Aorta (tissue), 5 donors: ENCODE results near the gene PTGDS. TPM values are rescaled to one million over a fixed set of nuclear protein-coding genes. Genes with fewer than 3 reads are reported as not detected.

Experiments
- ATAC-seq: fragments of 200-7000 bp; cut with Tn5 transposase; one replicate; pipeline ENCODE4 v1.9.1; 2022; ENCODE audit warnings: moderate library complexity; ENCODE audit not compliant: low FRiP score
- DNase-seq, 2 donors: peaks; one replicate each; pipeline ENCODE4 v3.0.0-alpha.2; 2020
- H3K27ac ChIP-seq, 2 donors: one replicate each; pipeline ENCODE4 v1.5.1; 2013; ENCODE audit warnings: low read length in 2 of 2, mild to moderate bottlenecking in 2 of 2, moderate library complexity in 2 of 2, control low read depth in 1 of 2, inconsistent platforms in 1 of 2, low read depth in 1 of 2
- H3K27me3 ChIP-seq, 2 donors: one replicate each; pipeline ENCODE4 v1.6.1; 2013; ENCODE audit warnings: control low read depth in 1 of 2, low read length in 1 of 2, mild to moderate bottlenecking in 1 of 2, moderate library complexity in 1 of 2; ENCODE audit not compliant: insufficient read depth in 2 of 2, control insufficient read depth in 1 of 2
- H3K36me3 ChIP-seq, 2 donors: one replicate each; pipeline ENCODE4 v1.6.1; 2013; ENCODE audit warnings: control low read depth in 1 of 2, low read length in 1 of 2, mild to moderate bottlenecking in 1 of 2; ENCODE audit not compliant: insufficient read depth in 2 of 2, control insufficient read depth in 1 of 2
- H3K4me1 ChIP-seq, 2 donors: one replicate each; pipeline ENCODE4 v1.6.1; 2013; ENCODE audit warnings: low read length in 2 of 2, control low read depth in 1 of 2, mild to moderate bottlenecking in 1 of 2, moderate library complexity in 1 of 2; ENCODE audit not compliant: insufficient read depth in 2 of 2, control insufficient read depth in 1 of 2
- H3K4me3 ChIP-seq, 2 donors: one replicate each; pipeline ENCODE4 v1.5.1; 2013; ENCODE audit warnings: low read length in 2 of 2, control low read depth in 1 of 2, mild to moderate bottlenecking in 1 of 2
- H3K9me3 ChIP-seq: one replicate; pipeline ENCODE4 v1.6.1; 2013; ENCODE audit warnings: mild to moderate bottlenecking, low read length; ENCODE audit not compliant: control insufficient read depth
- WGBS, 2 donors: extraction: QIAGEN DNeasy Blood & Tissue Kit; methylation state at CpG; one replicate each; pipeline ENCODE4 v1.1.7; 2013; 5-methylcytosine and 5-hydroxymethylcytosine counted together
- intact Hi-C, 2 donors: fragments of 100-400 bp; cut with DNase I; formaldehyde crosslinking; loops; one replicate each; pipeline versions ENCODE4 v1.14.2 to v1.15.0; 2022
- polyA plus RNA-seq, 2 donors: library from polyadenylated mRNA; stranded (reverse); fragments of 200-250 nt; gene quantifications; one replicate each; pipeline ENCODE4 v1.2.3, GENCODE V29; 2013
- total RNA-seq, 2 donors: library from RNA; stranded (reverse); fragmentation: NEBNext Ultra II Directional; extraction: Animal tissue kit (Norgen Biotek cat#: 25700); gene quantifications; one replicate each; pipeline ENCODE4 v1.2.1, GENCODE V29; 2021
- donor health status: healthy with polysubstance abuse.
- donor health status: Bipolar disorder and iron deficiency.
- donor health status: DM: no; HTN: no; CAD: no.
- donor health status: DM: no; HTN: no; CAD: no.
- donor health status: DM: yes; HTN: yes; CAD: no.

The PTGDS gene
- total and polyA plus RNA-seq, 4 donors = 12.2 to 145 (median 71.0) TPM

DNA sequence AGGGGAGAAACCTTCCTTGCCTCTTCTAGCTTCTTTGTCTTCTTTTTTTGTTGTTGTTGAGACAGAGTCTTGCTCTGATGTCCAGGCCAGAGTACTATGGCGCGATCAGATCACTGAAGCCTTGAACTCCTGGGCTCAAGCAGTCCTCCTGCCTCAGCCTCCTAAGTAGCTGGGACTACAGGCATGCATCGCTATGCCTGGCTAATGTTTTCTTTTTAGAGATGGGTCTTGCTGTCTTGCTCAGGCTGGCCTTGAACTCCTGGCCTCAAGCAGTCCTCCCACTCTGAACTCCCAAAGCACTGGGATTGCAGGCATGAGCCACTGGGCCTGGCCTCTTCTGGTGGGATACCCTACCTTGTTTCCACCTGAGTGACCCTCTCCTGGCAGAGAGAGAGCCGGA is 11.6 kb downstream of the PTGDS start:
- Histone ChIP-seq H3K4me1 (peaks cover 0 to 4% of the 10 kb centered on the region in 2 donors), H3K27ac (no peak overlapping the region), H3K36me3 (no peaks in the 10 kb centered on the region), H3K9me3 (no peaks in the 10 kb centered on the region), H3K27me3 (no peaks in the 10 kb centered on the region), H3K4me3 (no peak overlapping the region)
- intact Hi-C loops = no loop called here
- ATAC-seq (no peak), DNase-seq (no peak)
- 95 to 96% methylated on average over 4 of the region's 4 CpGs for WGBS, 2 donors

DNA sequence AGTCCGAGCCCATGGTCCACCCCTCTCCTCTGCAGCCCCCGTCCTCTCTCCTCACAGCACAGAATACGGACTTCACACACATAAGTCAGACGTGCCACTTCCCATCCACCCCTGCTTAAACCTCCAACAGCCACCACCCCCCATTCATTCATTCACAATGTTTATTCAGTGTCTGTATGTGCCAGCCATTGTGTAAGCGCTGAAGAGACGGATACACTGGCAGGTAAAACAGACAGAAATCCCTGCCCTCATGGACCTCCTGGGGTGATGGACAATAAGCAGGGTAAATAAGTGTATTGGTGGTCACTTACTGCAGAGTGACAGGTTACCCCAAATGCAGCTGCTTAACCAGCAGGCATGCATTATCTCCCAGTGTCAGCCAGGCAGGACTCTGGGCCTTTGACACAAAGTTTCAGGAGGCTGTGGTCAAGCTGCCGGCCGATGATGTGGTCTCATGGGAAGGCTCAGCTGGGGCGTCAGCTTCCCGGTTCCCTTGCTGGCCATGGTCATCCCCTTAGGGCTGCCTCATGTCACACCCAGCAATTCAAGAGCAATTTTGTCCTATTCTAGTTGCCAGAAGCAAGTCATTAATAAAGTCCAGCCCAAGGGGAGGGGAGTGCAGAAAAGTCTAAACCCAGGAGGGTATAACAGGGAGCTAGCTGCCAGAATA is 13.1 kb downstream of the PTGDS start:
- no peak for ATAC-seq
- Histone ChIP-seq H3K4me3 (no peak overlapping the region), H3K27ac (no peak overlapping the region), H3K4me1 (peaks cover 0 to 4% of the 10 kb centered on the region in 2 donors), H3K36me3 (no peaks in the 10 kb centered on the region), H3K27me3 (no peaks in the 10 kb centered on the region), H3K9me3 (no peaks in the 10 kb centered on the region)
- no peak for DNase-seq
- 87 to 92% methylated on average over 10 of the region's 10 CpGs for WGBS, 2 donors
- intact Hi-C loops = loop anchor here (5.0 to 10.0 kb wide), 2 partner anchors 43 to 146 kb away; partner anchors contain the start of genes AJM1 (in 1 of the 2), C8G (in 1 of the 2) and PHPT1 (in 1 of the 2)

DNA sequence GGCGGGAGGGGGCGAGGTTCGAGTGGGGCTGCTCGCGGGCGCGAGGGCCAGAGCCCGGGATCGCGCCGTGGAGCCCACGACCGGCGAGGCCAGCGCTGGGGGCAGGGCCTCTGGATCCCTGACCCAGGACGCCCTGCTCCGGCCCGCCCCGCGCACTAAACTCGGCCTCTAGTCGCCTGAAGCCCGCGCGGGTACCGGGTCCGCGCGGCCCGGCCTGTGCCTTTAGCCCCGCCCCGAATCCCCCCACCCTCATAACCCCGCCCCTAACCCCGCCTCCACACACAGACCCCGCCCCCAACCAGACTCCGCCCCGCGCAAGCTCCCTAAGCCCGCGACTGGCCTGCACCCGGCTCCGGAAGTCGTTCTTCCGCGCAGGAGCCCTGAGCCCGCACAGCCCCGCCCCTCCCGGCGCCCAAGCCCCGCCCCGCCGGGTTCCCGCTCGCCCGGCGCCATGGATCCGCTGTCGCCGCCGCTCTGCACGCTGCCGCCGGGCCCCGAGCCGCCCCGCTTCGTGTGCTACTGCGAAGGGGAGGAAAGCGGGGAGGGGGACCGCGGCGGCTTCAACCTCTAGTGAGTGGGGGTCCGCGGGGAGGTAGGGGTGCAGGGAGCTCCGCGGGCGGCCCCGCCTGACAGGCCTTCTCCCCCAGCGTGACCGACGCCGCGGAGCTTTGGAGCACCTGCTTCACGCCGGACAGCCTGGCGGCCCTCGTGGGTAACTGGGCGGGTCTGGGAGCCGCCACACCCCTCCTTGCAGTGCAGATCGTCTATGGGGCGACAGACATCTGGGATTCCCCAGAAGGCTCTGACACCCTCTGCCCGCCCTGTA is 14.9 kb downstream of the PTGDS start, which contains the start of gene PAXX:
PAXX (plus strand) TSS at position 430 of the 826 bp plus-strand sequence; CDS start at position 452, 22 bp downstream.
- peaks cover 0 to 4% of the 10 kb centered on the region in 2 donors for H3K4me1 ChIP-seq
- ATAC-seq = peak; percentile 94

DNA sequence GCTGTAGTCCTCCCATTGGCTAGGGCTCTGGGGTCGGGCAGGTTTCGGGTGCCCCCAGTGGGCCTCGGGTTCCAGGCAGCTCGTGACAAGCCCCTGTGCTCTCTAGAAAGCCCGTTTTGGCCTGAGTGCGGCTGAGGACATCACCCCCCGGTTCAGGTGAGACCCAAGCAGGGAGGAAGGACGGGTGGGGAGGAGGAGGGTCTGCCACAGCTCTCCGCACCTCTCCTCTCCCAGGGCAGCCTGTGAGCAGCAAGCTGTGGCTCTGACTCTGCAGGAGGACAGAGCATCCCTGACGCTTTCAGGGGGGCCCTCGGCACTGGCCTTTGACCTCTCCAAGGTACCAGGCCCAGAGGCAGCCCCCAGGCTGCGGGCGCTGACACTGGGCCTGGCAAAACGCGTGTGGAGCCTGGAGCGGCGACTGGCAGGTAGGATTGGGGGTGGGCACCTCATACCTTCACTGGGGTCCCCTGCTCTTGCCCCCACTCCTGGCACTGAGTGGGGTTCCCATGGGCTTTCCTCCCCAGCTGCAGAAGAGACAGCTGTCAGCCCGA is 15.6 kb downstream of the PTGDS start:
- ATAC-seq (no peak), DNase-seq (no peak)
- Histone ChIP-seq H3K9me3 (no peaks in the 10 kb centered on the region), H3K36me3 (no peaks in the 10 kb centered on the region), H3K4me3 (peak overlapping the region; percentile 65 to 85), H3K4me1 (peaks cover 0 to 4% of the 10 kb centered on the region in 2 donors), H3K27ac (no peak overlapping the region), H3K27me3 (no peaks in the 10 kb centered on the region)
- WGBS, 2 donors = 38 to 45% methylated on average over 18 of the region's 18 CpGs
- intact Hi-C loops = loop anchor here (5.0 to 10.0 kb wide), 2 partner anchors 46 to 148 kb away; partner anchors contain the start of genes AJM1 (in 1 of the 2), C8G (in 1 of the 2) and PHPT1 (in 1 of the 2)

More for the DNA sequence above, 14.9 kb downstream of the PTGDS start, which contains the start of gene PAXX:
- Histone ChIP-seq H3K27ac (no peak within 1 kb of the TSS), H3K36me3 (no peaks in the 10 kb centered on the region), H3K9me3 (no peaks in the 10 kb centered on the region), H3K27me3 (no peaks in the 10 kb centered on the region), H3K4me3 (peak within 1 kb of the TSS; percentile 65 to 85)
- DNase-seq = peak; percentile 96 to 98
- intact Hi-C loops = loop anchor here (5.0 to 10.0 kb wide), 2 partner anchors 45 to 147 kb away; partner anchors contain the start of genes AJM1 (in 1 of the 2), C8G (in 1 of the 2) and PHPT1 (in 1 of the 2)
- whole genome bisulfite sequencing, 2 donors = 0 to 2% methylated on average over 54 to 92 of the region's 92 CpGs

DNA sequence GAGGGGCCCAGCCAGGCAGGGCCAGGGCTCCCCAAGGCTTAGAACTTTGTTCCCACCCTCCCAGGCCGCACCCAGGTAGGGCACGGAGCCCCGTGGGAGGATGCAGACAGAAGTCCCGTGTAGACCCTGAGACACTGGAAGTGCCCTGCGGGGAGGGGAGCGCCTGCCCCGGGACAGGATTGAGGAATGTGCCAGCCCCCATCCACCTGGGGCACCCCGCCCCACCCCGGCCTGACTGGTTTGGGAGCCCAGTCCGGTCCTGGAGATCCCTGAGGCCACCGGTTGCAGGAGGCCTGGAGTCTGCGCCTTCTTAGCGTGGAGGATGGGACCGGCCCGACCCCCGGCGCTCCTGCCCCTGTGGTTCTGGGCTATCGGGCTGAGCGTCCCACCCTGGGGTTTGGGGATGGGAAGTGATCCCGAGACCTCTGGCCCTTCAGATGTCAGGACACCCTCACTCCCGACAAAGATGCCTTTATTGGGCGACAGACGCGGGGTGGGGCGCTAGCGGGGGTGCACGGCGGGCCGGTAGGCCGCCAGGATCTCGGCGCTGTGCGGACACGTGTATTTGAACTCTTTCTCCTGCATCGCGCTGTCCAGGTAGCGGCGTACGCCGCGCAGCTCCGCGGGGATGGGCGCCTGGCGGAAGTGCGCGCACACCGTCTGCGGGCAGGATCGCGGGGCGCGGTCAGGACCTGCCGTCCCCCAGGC is 17.0 kb downstream of the PTGDS start:
- intact Hi-C loops = loop anchor here (5.0 to 10.0 kb wide), 2 partner anchors 47 to 150 kb away; partner anchors contain the start of genes AJM1 (in 1 of the 2), C8G (in 1 of the 2) and PHPT1 (in 1 of the 2)
- Histone ChIP-seq H3K4me3 (no peak overlapping the region), H3K36me3 (no peaks in the 10 kb centered on the region), H3K9me3 (no peaks in the 10 kb centered on the region), H3K4me1 (peaks cover 0 to 4% of the 10 kb centered on the region in 2 donors), H3K27me3 (no peaks in the 10 kb centered on the region), H3K27ac (no peak overlapping the region)
- ATAC-seq (no peak), DNase-seq (no peak)
- WGBS, 2 donors = 83 to 85% methylated on average over 50 to 54 of the region's 54 CpGs

DNA sequence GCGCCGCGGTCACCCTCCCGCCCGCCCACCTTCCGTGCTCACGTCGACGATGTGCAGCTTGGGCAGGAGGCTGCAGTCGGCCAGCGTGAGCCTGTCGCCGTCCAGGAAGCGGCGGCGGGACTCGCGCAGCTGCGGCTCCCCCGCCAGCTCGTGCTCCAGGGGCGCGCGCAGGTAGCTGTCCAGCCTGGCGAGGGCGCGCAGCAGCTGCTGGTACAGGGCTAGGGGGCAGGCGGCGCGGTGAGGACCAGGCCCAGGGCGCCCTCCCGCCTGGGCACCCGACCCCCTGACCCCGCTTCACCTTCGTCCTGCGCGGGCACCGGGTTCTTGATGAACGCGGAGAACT is 17.6 kb downstream of the PTGDS start:
- Histone ChIP-seq H3K9me3 (no peaks in the 10 kb centered on the region), H3K27ac (no peak overlapping the region), H3K27me3 (no peaks in the 10 kb centered on the region), H3K4me1 (peaks cover 0 to 4% of the 10 kb centered on the region in 2 donors), H3K4me3 (no peak overlapping the region), H3K36me3 (no peaks in the 10 kb centered on the region)
- 52 to 65% methylated on average over 34 to 40 of the region's 40 CpGs for WGBS, 2 donors
- DNase-seq = no peak
- ATAC-seq = no peak
- intact Hi-C loops = loop anchor here (5.0 to 10.0 kb wide), 2 partner anchors 48 to 150 kb away; partner anchors contain the start of genes AJM1 (in 1 of the 2), C8G (in 1 of the 2) and PHPT1 (in 1 of the 2)

DNA sequence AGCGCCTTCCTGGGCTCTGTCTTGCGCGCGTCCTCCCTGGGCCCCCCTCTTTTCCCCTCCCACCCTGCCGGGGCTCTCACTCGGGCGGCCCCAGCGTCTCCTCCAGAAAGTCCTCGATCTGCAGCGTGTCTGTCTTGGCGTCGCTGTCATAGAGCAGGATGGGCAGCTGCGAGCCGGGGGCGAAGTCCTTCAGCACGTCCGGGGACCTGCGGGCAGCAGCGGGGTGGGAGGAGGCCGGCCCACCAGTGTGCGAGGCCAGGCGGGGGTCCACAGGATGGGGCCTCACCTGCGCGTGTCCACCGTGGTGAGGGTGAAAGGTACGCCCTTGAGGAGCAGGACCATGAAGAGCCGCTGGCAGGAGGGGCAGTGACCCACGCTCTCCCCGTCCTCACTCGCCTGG is 18.1 kb downstream of the PTGDS start:
- WGBS, 2 donors = 4 to 10% methylated on average over 23 to 30 of the region's 30 CpGs
- Histone ChIP-seq H3K27ac (no peak overlapping the region), H3K36me3 (no peaks in the 10 kb centered on the region), H3K27me3 (no peaks in the 10 kb centered on the region), H3K9me3 (no peaks in the 10 kb centered on the region), H3K4me3 (no peak overlapping the region), H3K4me1 (peaks cover 0 to 4% of the 10 kb centered on the region in 2 donors)
- ATAC-seq (no peak), DNase-seq (no peak)
- intact Hi-C loops = loop anchor here in 1 of 2 donors (10.0 kb wide), 1 partner anchor 151 kb away; the partner anchor contains the start of genes AJM1 and PHPT1
